NCI-H748 treated with DMSO at 0.1 percent for 48 hours (cell line): ENCODE data around the gene ZNF521.

Experiments used
- DNase-seq: peaks from one replicate; lab custom pipeline; 2025; lab: John Stamatoyannopoulos, UW

The ZNF521 gene

GRCh38 chr18:25335676-25336075, 16.3 kb downstream of the ZNF521 start:
- no peak for DNase-seq

GRCh38 chr18:25335062-25335461, 16.9 kb downstream of the ZNF521 start:
- DNase-seq = no peak

- DNase-seq = no peak
Measured at GRCh38 chr18:25334588-25334987, 17.4 kb downstream of the ZNF521 start.

GRCh38 chr18:25332002-25332401, 20.0 kb downstream of the ZNF521 start:
- no peak for DNase-seq

- DNase-seq = no peak
Measured at GRCh38 chr18:25329783-25330182, 22.2 kb downstream of the ZNF521 start.

- DNase-seq = no peak
Measured at GRCh38 chr18:25327584-25327983, 24.4 kb downstream of the ZNF521 start.

- no peak for DNase-seq
Measured at GRCh38 chr18:25326361-25326952, 25.5 kb downstream of the ZNF521 start.

GRCh38 chr18:25322806-25323205, 29.2 kb downstream of the ZNF521 start:
- no peak for DNase-seq

GRCh38 chr18:25316381-25317018, 35.5 kb downstream of the ZNF521 start:
- DNase-seq = no peak

- no peak for DNase-seq
Measured at GRCh38 chr18:25314838-25315190, 37.2 kb downstream of the ZNF521 start.

- no peak for DNase-seq
Measured at GRCh38 chr18:25314151-25314837, 37.7 kb downstream of the ZNF521 start.

GRCh38 chr18:25313268-25313667, 38.7 kb downstream of the ZNF521 start:
- no peak for DNase-seq

- no peak for DNase-seq
Measured at GRCh38 chr18:25310045-25310444, 41.9 kb downstream of the ZNF521 start.

- no peak for DNase-seq
Measured at GRCh38 chr18:25308381-25308780, 43.6 kb downstream of the ZNF521 start.

GRCh38 chr18:25307192-25307591, 44.8 kb downstream of the ZNF521 start:
- no peak for DNase-seq

GRCh38 chr18:25306671-25307070, 45.3 kb downstream of the ZNF521 start:
- no peak for DNase-seq

- DNase-seq = no peak
Measured at GRCh38 chr18:25305584-25305983, 46.4 kb downstream of the ZNF521 start.

GRCh38 chr18:25300492-25300891, 51.5 kb downstream of the ZNF521 start:
- DNase-seq = no peak

- no peak for DNase-seq
Measured at GRCh38 chr18:25299426-25300300, 52.3 kb downstream of the ZNF521 start.

- peak; percentile 21 for DNase-seq
Measured at GRCh38 chr18:25298853-25299274, 53.1 kb downstream of the ZNF521 start.

GRCh38 chr18:25295624-25296138, 56.3 kb downstream of the ZNF521 start:
- DNase-seq = no peak

- no peak for DNase-seq
Measured at GRCh38 chr18:25291150-25291549, 60.8 kb downstream of the ZNF521 start.
